Esophagus (tissue), 2 donors: ENCODE data around the gene MRPS24. TPM values are rescaled to one million over a fixed set of nuclear protein-coding genes. Genes with fewer than 3 reads are reported as not detected.

ENCODE experiments used
- H3K27ac ChIP-seq, 2 donors: one replicate each; pipeline ENCODE4 v1.5.1; 2013; ENCODE audit warnings: low read depth in 2 of 2, mild to moderate bottlenecking in 2 of 2, inconsistent platforms in 1 of 2, low read length in 1 of 2, moderate library complexity in 1 of 2
- H3K27me3 ChIP-seq, 2 donors: one replicate each; pipeline ENCODE4 v1.6.1; 2013; ENCODE audit warnings: low read length in 2 of 2, control low read depth in 1 of 2, mild to moderate bottlenecking in 1 of 2; ENCODE audit not compliant: insufficient read depth in 2 of 2, control insufficient read depth in 1 of 2
- H3K36me3 ChIP-seq, 2 donors: one replicate each; pipeline ENCODE4 v1.6.1; 2013; ENCODE audit warnings: low read length in 1 of 2; ENCODE audit not compliant: control insufficient read depth in 2 of 2, insufficient read depth in 2 of 2
- H3K4me1 ChIP-seq, 2 donors: one replicate each; pipeline ENCODE4 v1.6.1; 2013; ENCODE audit warnings: low read length in 1 of 2; ENCODE audit not compliant: control insufficient read depth in 2 of 2, insufficient read depth in 2 of 2
- H3K4me3 ChIP-seq, 2 donors: one replicate each; pipeline ENCODE4 v1.5.1; 2013; ENCODE audit warnings: low read length in 2 of 2, mild to moderate bottlenecking in 2 of 2, low read depth in 1 of 2, moderate library complexity in 1 of 2
- H3K9me3 ChIP-seq, 2 donors: one replicate each; pipeline ENCODE4 v1.6.1; 2013; ENCODE audit warnings: mild to moderate bottlenecking in 2 of 2, low read depth in 1 of 2, low read length in 1 of 2, moderate library complexity in 1 of 2; ENCODE audit not compliant: control insufficient read depth in 2 of 2, insufficient read depth in 1 of 2
- WGBS, 2 donors: extraction: QIAGEN DNeasy Blood & Tissue Kit; methylation state at CpG; one replicate each; pipeline ENCODE4 v1.1.7; 2013; 5-methylcytosine and 5-hydroxymethylcytosine counted together
- polyA plus RNA-seq, 2 donors: library from polyadenylated mRNA; stranded (reverse); fragments of 200-250 nt; gene quantifications; one replicate each; pipeline ENCODE4 v1.2.3, GENCODE V29; 2013
- donor health status: healthy with polysubstance abuse.
- donor health status: Bipolar disorder and iron deficiency.

MRPS24 gene
- polyA plus RNA-seq, 2 donors = 70.4 to 156 TPM

- 0 to 3% methylated on average over 6 of the region's 6 CpGs for WGBS, 2 donors
- peak overlapping the region in 1 of 2 donors; percentile 87 for H3K27ac ChIP-seq
- no peaks in the 10 kb centered on the region for H3K9me3 ChIP-seq
- peaks cover 3 to 11% of the 10 kb centered on the region in 2 donors for H3K36me3 ChIP-seq
- H3K4me3 ChIP-seq = peak overlapping the region; percentile 90 to 99
- H3K4me1 ChIP-seq = peaks cover 6 to 14% of the 10 kb centered on the region in 2 donors
- H3K27me3 ChIP-seq = no peaks in the 10 kb centered on the region
Observed at GRCh38 chr7:43868681-43869005, 674 bp downstream of the MRPS24 start.

- no peaks in the 10 kb centered on the region for H3K27me3 ChIP-seq
- no peak overlapping the region for H3K27ac ChIP-seq
- H3K4me1 ChIP-seq = peaks cover 5 to 12% of the 10 kb centered on the region in 2 donors
- H3K9me3 ChIP-seq = no peaks in the 10 kb centered on the region
- peaks cover 3 to 11% of the 10 kb centered on the region in 2 donors for H3K36me3 ChIP-seq
- peak overlapping the region in 1 of 2 donors; percentile 99 for H3K4me3 ChIP-seq
- 53 to 64% methylated on average over 7 of the region's 7 CpGs for WGBS, 2 donors
Observed at GRCh38 chr7:43868181-43868580, 1.1 kb downstream of the MRPS24 start.

GRCh38 chr7:43865277-43865676 lies 4.0 kb downstream of the MRPS24 start:
- 88 to 94% methylated on average over 3 of the region's 3 CpGs for WGBS, 2 donors
- Histone ChIP-seq H3K9me3 (no peaks in the 10 kb centered on the region), H3K36me3 (peaks cover 3 to 11% of the 10 kb centered on the region in 2 donors), H3K27me3 (no peaks in the 10 kb centered on the region), H3K27ac (no peak overlapping the region), H3K4me3 (no peak overlapping the region), H3K4me1 (peaks cover 0 to 5% of the 10 kb centered on the region in 2 donors)

GRCh38 chr7:43864126-43864525 lies 5.2 kb downstream of the MRPS24 start:
- no peaks in the 10 kb centered on the region for H3K27me3 ChIP-seq
- no peaks in the 10 kb centered on the region for H3K9me3 ChIP-seq
- H3K4me3 ChIP-seq = no peak overlapping the region
- 72 to 84% methylated on average over 8 of the region's 8 CpGs for WGBS, 2 donors
- peaks cover 3 to 11% of the 10 kb centered on the region in 2 donors for H3K36me3 ChIP-seq
- H3K4me1 ChIP-seq = peaks cover 0 to 5% of the 10 kb centered on the region in 2 donors
- H3K27ac ChIP-seq = peak overlapping the region in 1 of 2 donors; percentile 79

GRCh38 chr7:43856996-43857395 lies 12.3 kb downstream of the MRPS24 start:
- Histone ChIP-seq H3K36me3 (no peaks in the 10 kb centered on the region), H3K4me1 (no peaks in the 10 kb centered on the region), H3K27ac (no peak overlapping the region), H3K27me3 (no peaks in the 10 kb centered on the region), H3K9me3 (peaks cover 0 to 1% of the 10 kb centered on the region in 2 donors), H3K4me3 (no peak overlapping the region)
- 74 to 83% methylated on average over 1 of the region's 1 CpG for WGBS, 2 donors

- Histone ChIP-seq H3K9me3 (peaks cover 0 to 2% of the 10 kb centered on the region in 2 donors), H3K4me1 (no peaks in the 10 kb centered on the region), H3K36me3 (no peaks in the 10 kb centered on the region), H3K27me3 (no peaks in the 10 kb centered on the region), H3K27ac (no peak overlapping the region), H3K4me3 (no peak overlapping the region)
- 92 to 95% methylated on average over 4 of the region's 4 CpGs for WGBS, 2 donors
Observed at GRCh38 chr7:43856316-43856715, 13.0 kb downstream of the MRPS24 start.

- Histone ChIP-seq H3K27me3 (no peaks in the 10 kb centered on the region), H3K27ac (no peak overlapping the region), H3K4me3 (no peak overlapping the region), H3K4me1 (no peaks in the 10 kb centered on the region), H3K9me3 (peaks cover 0 to 2% of the 10 kb centered on the region in 2 donors), H3K36me3 (no peaks in the 10 kb centered on the region)
Observed at GRCh38 chr7:43855176-43855575, 14.1 kb downstream of the MRPS24 start.

- WGBS, 2 donors = 87 to 91% methylated on average over 2 of the region's 2 CpGs
- Histone ChIP-seq H3K27me3 (no peaks in the 10 kb centered on the region), H3K4me3 (no peak overlapping the region), H3K4me1 (no peaks in the 10 kb centered on the region), H3K27ac (no peak overlapping the region), H3K9me3 (peaks cover 0 to 2% of the 10 kb centered on the region in 2 donors), H3K36me3 (no peaks in the 10 kb centered on the region)
Observed at GRCh38 chr7:43851805-43852204, 17.5 kb downstream of the MRPS24 start.

GRCh38 chr7:43850348-43851116 lies 18.8 kb downstream of the MRPS24 start:
- Histone ChIP-seq H3K4me3 (no peak overlapping the region), H3K9me3 (peaks cover 0 to 2% of the 10 kb centered on the region in 2 donors), H3K36me3 (no peaks in the 10 kb centered on the region), H3K27me3 (no peaks in the 10 kb centered on the region), H3K4me1 (no peaks in the 10 kb centered on the region), H3K27ac (no peak overlapping the region)
- WGBS, 2 donors = 89 to 93% methylated on average over 5 of the region's 5 CpGs

GRCh38 chr7:43849047-43849446 lies 20.3 kb downstream of the MRPS24 start:
- peaks cover 0 to 2% of the 10 kb centered on the region in 2 donors for H3K9me3 ChIP-seq
- H3K36me3 ChIP-seq = no peaks in the 10 kb centered on the region
- H3K4me3 ChIP-seq = no peak overlapping the region
- no peak overlapping the region for H3K27ac ChIP-seq
- WGBS, 2 donors = 50 to 52% methylated on average over 2 of the region's 2 CpGs
- H3K27me3 ChIP-seq = no peaks in the 10 kb centered on the region
- peaks cover 0 to 2% of the 10 kb centered on the region in 2 donors for H3K4me1 ChIP-seq
